ENCODE results near the gene VWA5A. TPM values are rescaled to one million over a fixed set of nuclear protein-coding genes. Genes with fewer than 3 reads are reported as not detected.

VWA5A gene
- polyA plus RNA-seq, 2 of the 4 experiments (the other 2 are of a cell fraction): 0.18 to 1.5 TPM

GRCh38 chr11:124070915-124071622, 44.2 kb upstream of the VWA5A start:
- peak; percentile 10 to 71 for DNase-seq (ENCODE audit: low read depth in 1 of 2, low spot score in 1 of 2)
- 7% methylated on average over 8 of the region's 8 CpGs for WGBS (ENCODE audit: missing lambda C conversion rate)
- no peak overlapping the region for H3K27ac ChIP-seq
- ChIA-PET POLR2A (no interaction called here), CTCF (interaction anchor here (0.7 to 1.4 kb wide), 20 partner anchors 9 to 515 kb away, joined by 3 to 6 read pairs (median 4); partner anchors contain the start of gene VWA5A)
- H3K4me2 ChIP-seq: no peak overlapping the region
- no peak overlapping the region for H3K4me3 ChIP-seq
- H3K4me1 ChIP-seq: no peaks in the 10 kb centered on the region
- ATAC-seq: peak in 1 of 2 experiments; percentile 37; a peak in 2 of 6 replicates
- peak; percentile 68 for TF ChIP-seq CTCF (IDR thresholded peaks at IDR 0.05)
- TF ChIP-seq JUN (IDR thresholded peaks at IDR 0.05): no peak
- TF ChIP-seq FOSB (CRISPR knock-in tag; IDR thresholded peaks at IDR 0.05): no peak
- no peak for TF ChIP-seq NR3C1 (IDR thresholded peaks at IDR 0.05)
- peak; percentile 65 to 66 for TF ChIP-seq RAD21 (conservative IDR thresholded peaks at IDR 0.05 in 1 of 2, IDR thresholded peaks at IDR 0.05 in 1 of 2)
- peak; percentile 57; the same call in 2 of the 3 replicates for TF ChIP-seq SMC3 (IDR thresholded peaks at IDR 0.05)
- no peak for TF ChIP-seq ESRRA (IDR thresholded peaks at IDR 0.05; ENCODE audit: borderline replicate concordance, low read length)
- TF ChIP-seq KDM5A (IDR thresholded peaks at IDR 0.05): no peak
- no peaks in the 10 kb centered on the region for H3K9me3 ChIP-seq
- no peak for FAIRE-seq

- FAIRE-seq: no peak
- no peak for TF ChIP-seq NFE2L2 (conservative IDR thresholded peaks at IDR 0.05; ENCODE audit: low read length)
- no peak for TF ChIP-seq TP53 (CRISPR knock-in tag; IDR thresholded peaks at IDR 0.05)
- no peak for TF ChIP-seq PHF8 (IDR thresholded peaks at IDR 0.05; ENCODE audit: borderline replicate concordance, low read depth)
- TF ChIP-seq SMC3 (IDR thresholded peaks at IDR 0.05): no peak
- TF ChIP-seq JUN (IDR thresholded peaks at IDR 0.05): no peak
- no peak for TF ChIP-seq RARB (CRISPR knock-in tag; IDR thresholded peaks at IDR 0.05)
- TF ChIP-seq, protein P1, sequence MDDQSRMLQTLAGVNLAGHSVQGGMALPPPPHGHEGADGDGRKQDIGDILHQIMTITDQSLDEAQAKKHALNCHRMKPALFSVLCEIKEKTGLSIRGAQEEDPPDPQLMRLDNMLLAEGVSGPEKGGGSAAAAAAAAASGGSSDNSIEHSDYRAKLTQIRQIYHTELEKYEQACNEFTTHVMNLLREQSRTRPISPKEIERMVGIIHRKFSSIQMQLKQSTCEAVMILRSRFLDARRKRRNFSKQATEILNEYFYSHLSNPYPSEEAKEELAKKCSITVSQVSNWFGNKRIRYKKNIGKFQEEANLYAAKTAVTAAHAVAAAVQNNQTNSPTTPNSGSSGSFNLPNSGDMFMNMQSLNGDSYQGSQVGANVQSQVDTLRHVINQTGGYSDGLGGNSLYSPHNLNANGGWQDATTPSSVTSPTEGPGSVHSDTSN (IDR thresholded peaks at IDR 0.05): no peak
- TF ChIP-seq EHF (CRISPR knock-in tag; IDR thresholded peaks at IDR 0.05): no peak
- TF ChIP-seq HOXB5 (CRISPR knock-in tag; IDR thresholded peaks at IDR 0.05): no peak
- TF ChIP-seq POLR2AphosphoS2 (conservative IDR thresholded peaks at IDR 0.05; ENCODE audit: low read length): no peak
- no peak for TF ChIP-seq BCL3 (IDR thresholded peaks at IDR 0.05)
- TF ChIP-seq, protein P2, sequence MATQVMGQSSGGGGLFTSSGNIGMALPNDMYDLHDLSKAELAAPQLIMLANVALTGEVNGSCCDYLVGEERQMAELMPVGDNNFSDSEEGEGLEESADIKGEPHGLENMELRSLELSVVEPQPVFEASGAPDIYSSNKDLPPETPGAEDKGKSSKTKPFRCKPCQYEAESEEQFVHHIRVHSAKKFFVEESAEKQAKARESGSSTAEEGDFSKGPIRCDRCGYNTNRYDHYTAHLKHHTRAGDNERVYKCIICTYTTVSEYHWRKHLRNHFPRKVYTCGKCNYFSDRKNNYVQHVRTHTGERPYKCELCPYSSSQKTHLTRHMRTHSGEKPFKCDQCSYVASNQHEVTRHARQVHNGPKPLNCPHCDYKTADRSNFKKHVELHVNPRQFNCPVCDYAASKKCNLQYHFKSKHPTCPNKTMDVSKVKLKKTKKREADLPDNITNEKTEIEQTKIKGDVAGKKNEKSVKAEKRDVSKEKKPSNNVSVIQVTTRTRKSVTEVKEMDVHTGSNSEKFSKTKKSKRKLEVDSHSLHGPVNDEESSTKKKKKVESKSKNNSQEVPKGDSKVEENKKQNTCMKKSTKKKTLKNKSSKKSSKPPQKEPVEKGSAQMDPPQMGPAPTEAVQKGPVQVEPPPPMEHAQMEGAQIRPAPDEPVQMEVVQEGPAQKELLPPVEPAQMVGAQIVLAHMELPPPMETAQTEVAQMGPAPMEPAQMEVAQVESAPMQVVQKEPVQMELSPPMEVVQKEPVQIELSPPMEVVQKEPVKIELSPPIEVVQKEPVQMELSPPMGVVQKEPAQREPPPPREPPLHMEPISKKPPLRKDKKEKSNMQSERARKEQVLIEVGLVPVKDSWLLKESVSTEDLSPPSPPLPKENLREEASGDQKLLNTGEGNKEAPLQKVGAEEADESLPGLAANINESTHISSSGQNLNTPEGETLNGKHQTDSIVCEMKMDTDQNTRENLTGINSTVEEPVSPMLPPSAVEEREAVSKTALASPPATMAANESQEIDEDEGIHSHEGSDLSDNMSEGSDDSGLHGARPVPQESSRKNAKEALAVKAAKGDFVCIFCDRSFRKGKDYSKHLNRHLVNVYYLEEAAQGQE (IDR thresholded peaks at IDR 0.05): no peak
- no peak for TF ChIP-seq HEYL (CRISPR knock-in tag; IDR thresholded peaks at IDR 0.05)
- no peak for TF ChIP-seq ZNF302 (CRISPR knock-in tag; IDR thresholded peaks at IDR 0.05)
- no peak for TF ChIP-seq FOXS1 (CRISPR knock-in tag; IDR thresholded peaks at IDR 0.05)
- no peak for TF ChIP-seq CBX8 (IDR thresholded peaks at IDR 0.05)
- TF ChIP-seq HMGXB4 (CRISPR knock-in tag; IDR thresholded peaks at IDR 0.05; ENCODE audit: borderline replicate concordance): no peak
- no peak for TF ChIP-seq MAFK (IDR thresholded peaks at IDR 0.05; ENCODE audit: partially characterized antibody)
- TF ChIP-seq POLR2A (IDR thresholded peaks at IDR 0.05; ENCODE audit: low read length): no peak
- H3K4me3 ChIP-seq: no peak overlapping the region
- CTCF ChIA-PET: interaction anchor here (0.7 to 1.4 kb wide), 18 partner anchors 8 to 514 kb away, joined by 3 to 5 read pairs (median 4); partner anchors contain the start of gene VWA5A
- no peaks in the 10 kb centered on the region for H3K9me3 ChIP-seq
- H3K27ac ChIP-seq: no peak overlapping the region
- POLR2A ChIA-PET: no interaction called here
- H3K4me2 ChIP-seq: no peak overlapping the region; the same call in 2 of the 3 replicates
- 40% methylated on average over 1 of the region's 4 CpGs for WGBS (ENCODE audit: missing lambda C conversion rate)
- DNase-seq (ENCODE audit: low read depth in 1 of 2, low spot score in 1 of 2): no peak
- ATAC-seq: no peak
- H3K4me1 ChIP-seq: no peaks in the 10 kb centered on the region
Observed at GRCh38 chr11:124071623-124071948, 43.7 kb upstream of the VWA5A start.

Data from A549 (cell line).